ENCODE results near the gene SORCS1.

DNA sequence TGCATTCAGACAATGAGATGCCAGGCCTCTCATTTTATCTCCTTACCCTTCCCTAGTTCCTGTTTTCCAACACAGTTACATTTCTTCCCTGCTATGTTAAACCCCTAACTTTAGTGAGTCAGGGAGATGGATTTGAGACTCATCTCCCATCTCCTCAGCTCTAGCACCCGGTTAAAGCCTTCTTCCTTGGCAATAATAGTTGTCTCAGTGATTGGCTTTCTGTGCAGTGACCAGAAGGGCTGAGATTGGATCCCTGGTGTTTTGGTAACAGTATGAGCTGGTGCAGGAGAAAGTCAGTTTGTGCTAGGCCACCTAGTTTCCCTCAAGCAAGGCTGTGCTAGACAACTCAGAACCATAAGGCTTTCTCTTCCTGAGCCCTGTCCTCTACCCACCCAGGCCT is 212.5 kb downstream of the SORCS1 start:
- TF ChIP-seq POLR2A (IDR thresholded peaks at IDR 0.05) = no peak
- TF ChIP-seq, protein P1, sequence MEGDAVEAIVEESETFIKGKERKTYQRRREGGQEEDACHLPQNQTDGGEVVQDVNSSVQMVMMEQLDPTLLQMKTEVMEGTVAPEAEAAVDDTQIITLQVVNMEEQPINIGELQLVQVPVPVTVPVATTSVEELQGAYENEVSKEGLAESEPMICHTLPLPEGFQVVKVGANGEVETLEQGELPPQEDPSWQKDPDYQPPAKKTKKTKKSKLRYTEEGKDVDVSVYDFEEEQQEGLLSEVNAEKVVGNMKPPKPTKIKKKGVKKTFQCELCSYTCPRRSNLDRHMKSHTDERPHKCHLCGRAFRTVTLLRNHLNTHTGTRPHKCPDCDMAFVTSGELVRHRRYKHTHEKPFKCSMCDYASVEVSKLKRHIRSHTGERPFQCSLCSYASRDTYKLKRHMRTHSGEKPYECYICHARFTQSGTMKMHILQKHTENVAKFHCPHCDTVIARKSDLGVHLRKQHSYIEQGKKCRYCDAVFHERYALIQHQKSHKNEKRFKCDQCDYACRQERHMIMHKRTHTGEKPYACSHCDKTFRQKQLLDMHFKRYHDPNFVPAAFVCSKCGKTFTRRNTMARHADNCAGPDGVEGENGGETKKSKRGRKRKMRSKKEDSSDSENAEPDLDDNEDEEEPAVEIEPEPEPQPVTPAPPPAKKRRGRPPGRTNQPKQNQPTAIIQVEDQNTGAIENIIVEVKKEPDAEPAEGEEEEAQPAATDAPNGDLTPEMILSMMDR (IDR thresholded peaks at IDR 0.05) = no peak

Data from prostate gland (tissue), 2 donors.